H1 (cell line): ENCODE measurements around the gene LRRC9. TPM values are rescaled to one million over a fixed set of nuclear protein-coding genes. Genes with fewer than 3 reads are reported as not detected.

Experiments
- CTCF ChIA-PET: fragments of 300-600 bp; sonication (Branson Sonifier 250); formaldehyde crosslinking; loops from one replicate; lab custom pipeline; 2021; ENCODE audit not compliant: partially characterized antibody; lab: Charles Lee
- POLR2A ChIA-PET: fragments of 300-600 bp; sonication (Branson Sonifier 250); formaldehyde crosslinking; loops from one replicate; lab custom pipeline; 2021; ENCODE audit warnings: inconsistent platforms; ENCODE audit not compliant: partially characterized antibody; lab: Charles Lee
- DNase-seq, 2 experiments: peaks; one replicate each; pipeline versions ENCODE4 v3.0.0 to v3.0.0-alpha.2; 2010 to 2022; ENCODE audit warnings: low spot score in 2 of 2, low read depth in 1 of 2, mixed read lengths in 1 of 2
- FAIRE-seq: peaks from 2 replicates; lab custom pipeline; 2011; peaks lifted over from hg19 to GRCh38; lab: Jason Lieb, UNC
- H2AFZ ChIP-seq: 2 replicates; pipeline ENCODE4 v1.8.1; 2012; ENCODE audit warnings: low read length, inconsistent platforms
- H2AK5ac ChIP-seq: 2 replicates; pipeline ENCODE4 v1.6.1; 2013; ENCODE audit warnings: low read depth, low read length
- H2BK120ac ChIP-seq: replicated peaks from 2 replicates; pipeline ENCODE3; 2013; ENCODE audit warnings: low read depth, low read length, inconsistent platforms
- H2BK12ac ChIP-seq: 2 replicates; pipeline ENCODE4 v1.6.1; 2013; ENCODE audit warnings: low read depth, low read length
- H2BK15ac ChIP-seq: 2 replicates; pipeline ENCODE4 v1.6.1; 2013; ENCODE audit warnings: low read length
- H2BK20ac ChIP-seq: 2 replicates; pipeline ENCODE4 v1.6.1; 2013; ENCODE audit warnings: low read length
- H2BK5ac ChIP-seq: 2 replicates; pipeline ENCODE4 v1.6.1; 2013; ENCODE audit warnings: low read depth, low read length
- H3K14ac ChIP-seq: 2 replicates; pipeline ENCODE4 v1.6.1; 2013; ENCODE audit warnings: inconsistent platforms; ENCODE audit not compliant: insufficient read length
- H3K18ac ChIP-seq: 2 replicates; pipeline ENCODE4 v1.6.1; 2013; ENCODE audit warnings: low read length; ENCODE audit errors: extremely low read depth
- H3K23ac ChIP-seq: 2 replicates; pipeline ENCODE4 v1.6.1; 2013; ENCODE audit warnings: inconsistent platforms; ENCODE audit not compliant: insufficient read length
- H3K23me2 ChIP-seq: 2 replicates; pipeline ENCODE4 v1.6.1; 2013; ENCODE audit warnings: low read depth, low read length
- H3K27ac ChIP-seq: 2 replicates; pipeline ENCODE4 v1.6.1; 2011; ENCODE audit warnings: low read depth, low read length, inconsistent platforms
- H3K27me3 ChIP-seq, 4 experiments: replicated peaks in 1 of 4; 1 replicate in 1 of 4; 2 replicates in 3 of 4; pipeline versions ENCODE4 v1.6.1 to v1.8.1; 2011 to 2013; ENCODE audit warnings: low read length in 3 of 4, mild to moderate bottlenecking in 3 of 4, inconsistent platforms in 2 of 4, mixed read lengths in 2 of 4, moderate library complexity in 1 of 4; ENCODE audit not compliant: control insufficient read depth in 3 of 4, insufficient read depth in 3 of 4; ENCODE audit errors: extremely low read depth in 1 of 4
- H3K36me3 ChIP-seq, 4 experiments: 2 replicates each; pipeline versions ENCODE4 v1.6.1 to v1.8.1; 2011 to 2013; ENCODE audit warnings: mild to moderate bottlenecking in 4 of 4, low read length in 3 of 4, moderate library complexity in 2 of 4, control low read depth in 1 of 4, inconsistent platforms in 1 of 4; ENCODE audit not compliant: insufficient read depth in 4 of 4, control insufficient read depth in 2 of 4
- H3K4ac ChIP-seq: replicated peaks from 2 replicates; pipeline ENCODE3; 2013; ENCODE audit warnings: low read length, low read depth, mixed read lengths, inconsistent platforms; ENCODE audit not compliant: insufficient read length
- H3K4me1 ChIP-seq, 4 experiments: replicated peaks in 1 of 4; 1 replicate in 1 of 4; 2 replicates in 3 of 4; pipeline versions ENCODE4 v1.6.1 to v1.8.1; 2011 to 2013; ENCODE audit warnings: low read length in 3 of 4, inconsistent platforms in 2 of 4, mixed read lengths in 1 of 4; ENCODE audit not compliant: insufficient read depth in 4 of 4, control insufficient read depth in 3 of 4
- H3K4me2 ChIP-seq, 2 experiments: 2 replicates each; pipeline versions ENCODE4 v1.6.1 to v1.8.1; 2011 to 2013; ENCODE audit warnings: low read depth in 2 of 2, low read length in 2 of 2, control low read depth in 1 of 2, inconsistent platforms in 1 of 2, mild to moderate bottlenecking in 1 of 2; ENCODE audit not compliant: insufficient read depth in 1 of 2
- H3K4me3 ChIP-seq, 4 experiments: fragments of 200-600, 300-600 bp in 1 of 4; sonication (generic), shearing (Covaris generic), sonication (Bioruptor Twin) in 1 of 4; 2 replicates each; pipeline versions ENCODE4 v1.5.1 to v1.8.1; 2011 to 2016; ENCODE audit warnings: low read length in 4 of 4, low read depth in 3 of 4, control low read depth in 2 of 4, inconsistent platforms in 2 of 4, mild to moderate bottlenecking in 2 of 4, mixed read lengths in 1 of 4, moderate library complexity in 1 of 4; ENCODE audit not compliant: insufficient read depth in 2 of 4; ENCODE audit errors: extremely low read depth in 1 of 4
- H3K56ac ChIP-seq: replicated peaks from 2 replicates; pipeline ENCODE3; 2013; ENCODE audit warnings: low read depth, mild to moderate bottlenecking, mixed read lengths, low read length, inconsistent platforms; ENCODE audit not compliant: insufficient read length
- H3K79me1 ChIP-seq: 2 replicates; pipeline ENCODE4 v1.6.1; 2013; ENCODE audit warnings: low read depth, low read length, control low read depth
- H3K79me2 ChIP-seq, 2 experiments: 2 replicates each; pipeline versions ENCODE4 v1.6.1 to v1.8.1; 2012 to 2013; ENCODE audit warnings: low read length in 2 of 2, mild to moderate bottlenecking in 2 of 2, inconsistent platforms in 1 of 2; ENCODE audit not compliant: insufficient read depth in 2 of 2, control insufficient read depth in 1 of 2
- H3K9ac ChIP-seq, 4 experiments: replicated peaks in 1 of 4; 1 replicate in 1 of 4; 2 replicates in 3 of 4; pipeline versions ENCODE4 v1.6.1 to v1.8.1; 2011 to 2013; ENCODE audit warnings: low read depth in 3 of 4, low read length in 3 of 4, control low read depth in 2 of 4, mild to moderate bottlenecking in 2 of 4, moderate library complexity in 2 of 4, inconsistent platforms in 1 of 4; ENCODE audit errors: extremely low read depth in 1 of 4
- H3K9me3 ChIP-seq, 2 experiments: 2 replicates each; pipeline versions ENCODE4 v1.6.1 to v1.8.1; 2012 to 2013; ENCODE audit warnings: mild to moderate bottlenecking in 2 of 2, moderate library complexity in 2 of 2, control low read depth in 1 of 2, inconsistent platforms in 1 of 2, low read depth in 1 of 2, low read length in 1 of 2, mixed read lengths in 1 of 2; ENCODE audit not compliant: insufficient read depth in 2 of 2
- H4K20me1 ChIP-seq, 2 experiments: replicated peaks in 1 of 2; 2 replicates each; pipeline versions ENCODE3 to v1.8.1; 2011 to 2013; ENCODE audit warnings: inconsistent platforms in 2 of 2, low read length in 2 of 2, mild to moderate bottlenecking in 1 of 2; ENCODE audit not compliant: insufficient read depth in 2 of 2, control insufficient read depth in 1 of 2
- H4K5ac ChIP-seq: 2 replicates; pipeline ENCODE4 v1.6.1; 2013; ENCODE audit warnings: low read length, low read depth, mixed read lengths, inconsistent platforms; ENCODE audit not compliant: insufficient read length
- H4K8ac ChIP-seq: 2 replicates; pipeline ENCODE4 v1.8.0; 2013; ENCODE audit warnings: mild to moderate bottlenecking, moderate library complexity, low read length, inconsistent platforms; ENCODE audit not compliant: insufficient read depth; ENCODE audit errors: extremely low read depth
- H4K91ac ChIP-seq: replicated peaks from 2 replicates; pipeline ENCODE3; 2013; ENCODE audit warnings: low read length, mixed read lengths, inconsistent platforms; ENCODE audit not compliant: insufficient read length
- CBX5 ChIP-seq: fragments of 300-800, 300-1000 bp; sonication (generic); IDR thresholded peaks from 2 replicates; pipeline ENCODE4 v1.7.1; 2016; ENCODE audit warnings: antibody characterized with exemption, low read length, low read depth
- HDAC2 ChIP-seq, 2 experiments: fragments of 300-600 bp in 1 of 2; sonication (generic) in 1 of 2; IDR thresholded peaks; 2 replicates each; pipeline ENCODE4 v1.6.1; 2011 to 2012; ENCODE audit warnings: low read depth in 2 of 2, low read length in 2 of 2, mild to moderate bottlenecking in 2 of 2, moderate library complexity in 2 of 2, borderline replicate concordance in 1 of 2, inconsistent platforms in 1 of 2
- SIN3A ChIP-seq, 2 experiments: IDR thresholded peaks in 1 of 2; conservative IDR thresholded peaks in 1 of 2; 2 replicates each; pipeline ENCODE4 v1.6.1; 2011 to 2012; ENCODE audit warnings: low read length in 2 of 2, improper control_type of control experiment in 1 of 2, low read depth in 1 of 2, mild to moderate bottlenecking in 1 of 2
- SIRT6 ChIP-seq: IDR thresholded peaks from one replicate; pipeline ENCODE4 v1.7.1; 2012; ENCODE audit warnings: low read length, inconsistent platforms
- SRF ChIP-seq: IDR thresholded peaks from 2 replicates; pipeline ENCODE4 v1.6.1; 2011; ENCODE audit warnings: mild to moderate bottlenecking, low read depth, low read length, moderate library complexity
- TAF1 ChIP-seq: IDR thresholded peaks from 2 replicates; pipeline ENCODE4 v1.6.1; 2011; ENCODE audit warnings: mild to moderate bottlenecking, low read depth, low read length
- YY1 ChIP-seq: IDR thresholded peaks from 2 replicates; pipeline ENCODE4 v1.6.1; 2011; ENCODE audit warnings: low read depth, mild to moderate bottlenecking, low read length
- WGBS, 2 experiments: shearing (Covaris generic) in 1 of 2; methylation state at CpG; one replicate each; pipeline versions ENCODE4 v1.1.6 to v1.1.7; 2013 to 2015; ENCODE audit warnings: low lambda C conversion rate in 2 of 2, mixed read lengths in 2 of 2, inconsistent platforms in 1 of 2, low coverage in 1 of 2, missing lambda C conversion rate in 1 of 2; ENCODE audit not compliant: insufficient replicate concordance in 2 of 2, insufficient coverage in 1 of 2, insufficient read length in 1 of 2; ENCODE audit errors: extremely low coverage in 1 of 2, missing lambda C conversion rate in 1 of 2; 5-methylcytosine and 5-hydroxymethylcytosine counted together
- polyA plus RNA-seq, 7 experiments: library from polyadenylated mRNA; depleted of rRNA in 3 of 7; stranded (reverse) in 5 of 7; unstranded in 2 of 7; fragments of >200 nt in 5 of 7; fragments of 200-250 nt in 2 of 7; gene quantifications; 1 replicate in 5 of 7; 2 replicates in 1 of 7; 4 replicates in 1 of 7; pipeline versions ENCODE4 v1.2.1 to v1.2.3, GENCODE V29; 2011 to 2013; ENCODE audit warnings: missing spikeins in 2 of 7, mixed read lengths in 2 of 7
- total RNA-seq: library from RNA; stranded (reverse); fragmentation: NEBNext Ultra II Directional; extraction: Animal tissue kit (Norgen Biotek cat#: 25700); gene quantifications from 2 replicates; pipeline ENCODE4 v1.2.1, GENCODE V29; 2021
- TF ChIP-seq, protein P1 (sequence below): IDR thresholded peaks from 2 replicates; pipeline ENCODE4 v1.6.1; 2012; ENCODE audit warnings: inconsistent platforms

LRRC9 gene
- total and polyA plus RNA-seq, 2 of the 8 experiments (the other 6 are each of a cell fraction or from before 2014, with no cell fraction given): 0.12 to 0.84 TPM

DNA sequence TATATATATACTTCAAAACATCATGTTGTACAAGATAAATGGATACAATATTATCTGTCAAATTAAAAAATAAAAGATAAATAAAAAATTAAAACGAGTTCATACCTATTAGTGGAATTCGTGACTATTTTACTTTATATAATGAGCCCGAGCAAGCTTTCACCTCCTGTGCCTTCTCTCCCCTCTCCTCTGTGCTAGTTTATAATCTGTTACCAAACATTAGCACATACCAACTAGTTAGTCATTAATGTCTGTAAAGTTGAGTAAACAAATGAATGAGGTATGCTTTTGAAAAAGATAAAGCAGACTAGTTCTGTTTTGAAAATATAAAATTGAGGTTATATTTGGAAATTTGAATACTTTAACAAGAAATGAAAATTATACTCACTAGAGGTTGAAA is 84.0 kb downstream of the LRRC9 start:
- H2AFZ ChIP-seq: no peak overlapping the region
- H3K79me1 ChIP-seq: no peaks in the 10 kb centered on the region
- DNase-seq: no peak
- H3K56ac ChIP-seq: no peak overlapping the region
- FAIRE-seq: no peak
- POLR2A ChIA-PET: no interaction called here
- H3K4ac ChIP-seq: no peak overlapping the region
- H3K18ac ChIP-seq: no peak overlapping the region
- CTCF ChIA-PET: no interaction called here
- no peak overlapping the region for H2BK120ac ChIP-seq
- H2AK5ac ChIP-seq: no peak overlapping the region
- no peaks in the 10 kb centered on the region for H3K9me3 ChIP-seq
- H3K36me3 ChIP-seq: no peaks in the 10 kb centered on the region
- H2BK15ac ChIP-seq: no peak overlapping the region
- no peak overlapping the region for H4K5ac ChIP-seq
- 86% methylated on average over 3 of the region's 3 CpGs; no CpG with 5 or more reads in 1 of the 2 experiments for WGBS, 2 experiments
- no peak for TF ChIP-seq SIRT6
- TF ChIP-seq HDAC2 (IDR thresholded peaks at IDR 0.05; ENCODE audit: borderline replicate concordance in 1 of 2, low read depth in 2 of 2, low read length in 2 of 2): no peak
- TF ChIP-seq SRF: no peak
- no peak for TF ChIP-seq TAF1
- no peak for TF ChIP-seq SIN3A (conservative IDR thresholded peaks at IDR 0.05 in 1 of 2, IDR thresholded peaks at IDR 0.05 in 1 of 2; ENCODE audit: low read depth in 1 of 2, low read length in 2 of 2)
- TF ChIP-seq, protein P1, sequence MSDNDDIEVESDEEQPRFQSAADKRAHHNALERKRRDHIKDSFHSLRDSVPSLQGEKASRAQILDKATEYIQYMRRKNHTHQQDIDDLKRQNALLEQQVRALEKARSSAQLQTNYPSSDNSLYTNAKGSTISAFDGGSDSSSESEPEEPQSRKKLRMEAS: no peak
- no peak for TF ChIP-seq CBX5
- TF ChIP-seq YY1: no peak
- no peak overlapping the region for H3K9ac ChIP-seq
- no peak overlapping the region for H2BK12ac ChIP-seq
- no peak overlapping the region for H4K8ac ChIP-seq
- no peaks in the 10 kb centered on the region for H4K20me1 ChIP-seq
- no peak overlapping the region for H3K4me3 ChIP-seq
- no peak overlapping the region for H3K4me2 ChIP-seq
- H3K23me2 ChIP-seq: no peaks in the 10 kb centered on the region
- no peaks in the 10 kb centered on the region for H3K27me3 ChIP-seq
- no peak overlapping the region for H4K91ac ChIP-seq
- no peak overlapping the region for H3K23ac ChIP-seq
- no peaks in the 10 kb centered on the region for H3K4me1 ChIP-seq
- H3K79me2 ChIP-seq: no peaks in the 10 kb centered on the region
- H3K14ac ChIP-seq: no peak overlapping the region
- H2BK5ac ChIP-seq: no peak overlapping the region
- no peak overlapping the region for H2BK20ac ChIP-seq
- H3K27ac ChIP-seq: no peak overlapping the region
